HG03457 (cell line): ENCODE measurements around the gene PLEKHA8.

ENCODE experiments used
- ATAC-seq: cut with Tn5 transposase; IDR thresholded peaks from one replicate; pipeline ENCODE4 v1.9.1; 2021; ENCODE audit warnings: moderate number of reproducible peaks; ENCODE audit not compliant: unreplicated experiment

Gene PLEKHA8

DNA sequence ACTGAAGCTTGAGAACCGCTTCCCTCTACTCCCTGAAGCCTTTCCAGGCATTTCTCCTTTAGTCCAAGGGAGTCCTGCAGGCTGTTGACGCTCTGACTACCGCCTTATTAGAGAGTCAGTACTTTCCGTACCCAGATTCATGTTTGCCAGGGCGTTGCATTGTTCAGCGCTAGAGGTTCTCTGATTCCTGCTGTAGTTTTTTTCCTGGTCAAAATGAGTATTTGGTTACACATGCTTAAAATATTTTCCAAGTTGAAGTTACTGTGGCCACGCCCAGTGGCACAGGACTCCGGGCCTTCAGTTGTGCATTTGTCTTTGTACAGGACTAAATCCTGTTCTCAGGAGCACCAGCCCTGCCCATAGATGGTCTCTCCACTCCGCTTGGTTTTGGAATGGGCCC, 114.5 kb downstream of the PLEKHA8 start:
- no peak for ATAC-seq

GRCh38 chr7:30143748-30144251, 115.6 kb downstream of the PLEKHA8 start:
- ATAC-seq: no peak

DNA sequence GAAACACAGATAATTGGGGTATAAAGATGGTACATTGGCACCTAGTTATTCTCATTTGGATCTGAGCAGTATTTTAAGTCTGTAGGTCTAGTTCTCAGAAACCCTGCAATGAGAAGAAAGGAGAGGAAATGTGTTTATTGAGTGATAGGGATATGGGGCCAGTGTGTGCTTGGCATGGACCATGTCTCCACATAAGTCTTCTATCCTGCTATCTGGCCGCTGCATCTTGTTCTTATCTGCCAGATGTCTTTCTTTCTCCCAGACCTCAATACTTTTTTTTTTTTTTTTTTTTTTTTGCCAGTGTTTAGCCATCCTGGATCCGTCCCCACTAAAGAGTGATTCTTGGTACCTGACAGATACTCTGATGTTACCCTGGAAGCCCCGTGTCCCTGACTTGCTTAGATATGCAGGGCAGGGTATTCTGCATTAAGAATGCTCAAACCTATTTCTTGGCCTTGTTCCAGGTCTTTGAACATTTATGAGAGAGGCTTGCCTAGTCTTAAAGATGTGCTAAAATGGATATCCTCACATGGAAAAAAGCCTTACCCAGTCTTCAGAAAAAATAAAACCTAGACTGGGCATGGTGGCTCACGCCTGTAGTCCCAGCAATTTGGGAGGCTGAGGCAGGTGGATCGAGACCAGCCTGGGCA, 116.6 kb downstream of the PLEKHA8 start:
- ATAC-seq: no peak

DNA sequence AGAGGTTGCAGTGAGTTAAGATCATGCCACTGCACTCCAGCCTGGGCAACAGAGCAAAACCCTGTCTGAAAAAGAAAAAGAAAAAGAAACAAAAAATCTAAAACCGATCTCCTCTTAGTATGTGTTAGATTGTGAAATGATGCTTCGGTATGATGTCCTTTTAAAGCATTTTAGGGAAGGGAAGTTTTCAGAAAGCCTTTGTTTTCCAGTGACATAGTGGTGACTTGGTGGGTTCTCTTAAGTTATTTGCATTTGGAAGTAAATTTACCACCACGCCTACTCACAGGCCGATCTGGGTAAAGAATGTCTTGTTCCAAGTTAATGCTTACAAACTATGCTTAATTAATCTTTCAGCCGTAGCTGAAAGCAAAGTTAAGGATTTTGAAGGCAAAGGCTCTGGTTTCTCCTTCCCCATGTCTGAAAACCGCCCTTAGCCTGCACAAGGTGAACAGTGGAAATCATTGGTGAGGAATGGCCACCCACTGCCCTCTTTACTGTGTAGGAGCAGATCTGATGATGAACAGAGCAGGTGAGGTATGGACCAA, 117.3 kb downstream of the PLEKHA8 start:
- no peak for ATAC-seq

DNA sequence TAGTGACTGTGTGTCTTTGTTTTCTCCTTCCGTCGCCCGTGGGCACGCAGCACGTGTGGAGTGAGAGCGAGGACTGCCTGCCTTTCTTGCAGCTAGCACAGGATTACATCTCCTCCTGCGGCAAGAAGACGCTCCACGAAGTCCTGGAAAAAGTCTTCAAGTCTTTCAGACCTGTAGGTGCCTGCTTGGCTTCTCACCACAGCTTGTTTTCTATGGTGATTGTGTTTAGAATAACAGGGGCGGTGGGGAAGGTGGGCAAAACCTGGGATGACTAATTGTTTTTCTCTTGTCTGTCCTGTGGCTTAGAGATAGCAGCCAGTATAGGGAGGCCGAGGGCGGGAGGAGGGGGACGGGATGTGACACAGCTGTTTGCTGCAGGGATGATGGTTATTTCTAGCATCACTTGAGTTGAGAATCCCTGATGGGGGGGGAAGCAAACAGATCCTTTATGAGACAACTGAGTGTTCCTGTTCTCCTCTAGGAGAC, 118.0 kb downstream of the PLEKHA8 start:
- no peak for ATAC-seq

GRCh38 chr7:30147223-30147622, 119.0 kb downstream of the PLEKHA8 start:
- no peak for ATAC-seq

DNA sequence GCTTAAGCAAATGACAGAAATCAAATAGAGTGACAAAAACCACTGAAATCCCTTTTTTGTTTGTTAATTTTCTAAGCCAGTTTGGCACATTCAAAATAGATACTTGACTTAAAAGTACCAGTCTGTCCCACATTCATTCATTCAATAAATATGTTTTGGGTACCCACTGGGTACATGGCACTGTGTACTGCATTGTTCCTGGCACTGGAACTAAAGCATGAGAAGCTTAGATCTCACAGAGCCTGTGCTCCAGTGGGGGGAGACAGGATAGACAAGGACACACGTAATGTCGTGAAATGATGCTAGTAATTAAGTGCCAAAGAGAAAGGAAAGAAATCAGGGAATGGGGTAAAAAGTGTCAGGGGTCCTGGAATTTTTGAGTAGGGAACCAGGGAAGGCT, 119.6 kb downstream of the PLEKHA8 start:
- ATAC-seq: no peak

DNA sequence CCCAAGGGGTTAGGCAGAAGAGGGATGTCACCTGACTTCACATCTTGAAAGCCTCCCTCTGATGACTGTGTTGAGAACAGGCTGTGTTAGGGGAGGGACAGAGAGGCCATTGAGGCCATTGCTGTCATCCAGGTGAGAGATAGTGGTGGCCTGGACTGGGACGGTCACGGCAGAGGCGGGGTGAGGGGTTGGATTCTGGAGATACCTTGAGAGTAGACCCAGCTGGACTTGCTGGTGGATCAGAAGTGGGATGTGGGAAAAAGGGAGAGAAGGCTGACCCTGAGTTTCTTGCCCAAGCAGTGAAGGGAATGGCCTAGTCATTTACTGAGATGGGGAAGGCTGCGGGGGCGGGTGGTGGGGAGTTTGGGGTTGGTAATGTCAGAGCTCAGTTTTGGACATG, 120.2 kb downstream of the PLEKHA8 start:
- no peak for ATAC-seq

GRCh38 chr7:30148951-30149459, 120.8 kb downstream of the PLEKHA8 start:
- no peak for ATAC-seq

GRCh38 chr7:30149640-30150272, 121.5 kb downstream of the PLEKHA8 start:
- no peak for ATAC-seq

DNA sequence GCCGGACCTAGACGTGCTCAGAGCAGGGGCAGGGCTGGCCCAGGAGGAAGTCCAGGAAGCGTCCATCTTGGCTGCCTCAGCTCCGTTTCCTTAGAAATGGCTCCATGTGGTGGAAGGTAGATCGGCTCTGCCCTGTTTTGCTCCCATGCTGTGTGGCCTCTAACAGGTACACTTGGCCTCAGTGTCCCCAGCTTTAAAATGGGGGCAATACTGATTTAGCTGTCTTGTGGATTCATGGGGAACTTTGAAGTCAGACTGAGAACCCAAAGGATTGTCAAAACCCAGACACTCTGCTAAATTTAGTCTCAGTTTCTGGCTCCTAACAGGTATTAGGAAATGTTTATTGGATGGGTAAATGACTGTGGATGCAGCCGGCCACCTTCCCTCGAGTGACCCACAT, 122.5 kb downstream of the PLEKHA8 start:
- no peak for ATAC-seq

DNA sequence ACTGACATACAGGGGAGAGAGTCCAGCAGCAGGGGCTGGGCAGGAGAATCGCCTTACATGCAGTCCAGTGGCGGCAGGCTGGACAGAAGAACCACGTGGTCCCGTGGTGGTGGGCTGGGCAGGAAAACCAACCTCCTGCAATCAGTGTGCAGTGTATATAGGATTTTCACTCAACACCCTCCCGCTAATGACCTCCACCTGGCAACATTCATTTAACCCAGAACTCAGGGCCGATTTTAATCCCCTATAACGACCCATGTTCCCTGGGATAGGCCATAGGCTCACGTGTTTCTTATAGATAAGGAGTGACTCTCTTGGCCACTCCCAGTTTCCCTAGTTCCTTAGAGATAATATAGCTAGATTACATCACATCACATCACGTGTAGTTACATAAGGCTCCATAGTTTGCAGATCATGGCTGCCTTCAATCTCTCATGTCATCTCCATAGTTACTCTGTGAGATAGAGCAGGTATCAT, 125.9 kb downstream of the PLEKHA8 start:
- ATAC-seq: no peak

GRCh38 chr7:30155481-30155880, 127.3 kb downstream of the PLEKHA8 start:
- ATAC-seq: no peak

DNA sequence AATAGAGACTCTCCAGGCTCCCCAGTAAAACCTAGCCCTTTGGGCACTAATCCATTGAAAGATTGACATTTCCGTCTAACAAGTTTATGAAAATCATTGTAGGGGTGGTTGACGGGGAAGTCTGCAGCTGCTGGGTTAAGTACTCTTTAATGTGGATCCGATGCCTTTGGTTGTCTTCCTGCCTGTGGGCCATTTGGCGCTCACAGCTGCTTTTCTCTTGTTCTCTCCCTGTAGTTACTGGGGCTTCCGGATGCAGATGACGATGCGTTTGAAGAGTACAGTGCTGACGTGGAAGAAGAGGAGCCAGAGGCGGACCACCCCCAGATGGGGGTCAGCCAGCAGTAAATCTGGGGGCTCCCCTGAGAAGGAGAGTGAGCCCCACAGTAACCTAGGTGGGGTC, 129.0 kb downstream of the PLEKHA8 start:
- ATAC-seq: no peak

DNA sequence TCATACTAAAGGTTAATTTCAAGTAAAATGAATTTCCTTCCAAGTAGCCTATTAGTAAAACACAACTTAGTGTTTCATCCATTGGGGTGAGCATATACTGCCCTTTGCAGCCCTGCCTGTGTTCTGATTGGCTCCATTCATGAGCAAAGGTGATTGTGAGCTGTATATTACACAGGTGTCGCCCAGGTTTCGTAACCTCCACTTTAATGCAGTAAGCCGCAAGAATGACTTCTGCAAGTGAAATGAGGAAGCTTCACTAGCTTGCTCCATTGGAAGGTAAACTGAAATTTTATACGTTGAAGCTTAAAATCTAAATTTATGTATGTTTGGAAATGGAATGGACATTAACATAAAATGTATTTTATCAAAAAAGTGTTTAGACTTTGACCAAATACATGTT, 131.0 kb downstream of the PLEKHA8 start:
- no peak for ATAC-seq

- ATAC-seq: no peak
These were observed 131.5 kb downstream of the PLEKHA8 start for GRCh38 chr7:30159698-30160143.

- ATAC-seq: no peak
These were observed 132.1 kb downstream of the PLEKHA8 start for GRCh38 chr7:30160329-30160728.

GRCh38 chr7:30162133-30162532, 133.9 kb downstream of the PLEKHA8 start:
- no peak for ATAC-seq

- ATAC-seq: peak; percentile 30
These were observed 134.5 kb downstream of the PLEKHA8 start for GRCh38 chr7:30162622-30163124.

DNA sequence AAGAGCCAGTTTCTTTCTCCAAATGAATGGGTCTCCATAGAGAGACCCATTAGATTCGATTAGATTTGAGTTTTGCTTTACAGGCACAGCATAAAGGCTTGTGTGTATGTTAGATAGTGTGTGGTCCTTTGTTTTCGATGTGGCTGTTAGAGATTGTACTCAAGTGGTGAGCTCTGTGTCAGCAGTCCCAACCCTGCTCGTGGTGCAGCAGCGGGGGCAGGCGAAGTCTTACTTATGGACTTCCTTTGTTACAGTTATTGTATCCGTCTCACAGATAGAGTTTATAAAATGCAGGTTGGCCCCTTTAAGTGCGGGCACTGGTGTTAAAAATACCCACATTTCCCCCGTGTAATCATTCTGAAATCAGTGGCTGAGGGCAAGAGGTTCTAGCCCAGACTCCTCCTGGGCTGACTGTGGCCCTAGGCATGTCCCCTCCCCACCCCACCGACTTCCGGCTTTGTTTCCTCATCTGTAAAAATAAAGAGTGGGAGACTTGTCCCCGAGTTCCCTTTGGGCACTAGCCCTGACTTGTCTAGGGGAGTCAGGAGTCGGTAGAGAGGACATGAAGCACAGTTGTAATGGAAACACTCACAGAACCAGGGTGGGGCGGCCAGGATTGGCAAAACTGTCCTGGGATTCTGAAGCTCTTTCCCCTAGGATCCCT, 135.2 kb downstream of the PLEKHA8 start:
- ATAC-seq: peak; percentile 45

- no peak for ATAC-seq
These were observed 136.4 kb downstream of the PLEKHA8 start for GRCh38 chr7:30164567-30164966.
